ENCODE measurements around the gene SLC27A5.
A peak's percentile ranks its signal among the peaks of the same experiment; 100 is the strongest.
"Not testable (repeated sequence)": the region's sequence is repeated elsewhere in the genome, so short reads cannot be mapped to it uniquely, and the experiment has no call there.

The SLC27A5 gene

DNA sequence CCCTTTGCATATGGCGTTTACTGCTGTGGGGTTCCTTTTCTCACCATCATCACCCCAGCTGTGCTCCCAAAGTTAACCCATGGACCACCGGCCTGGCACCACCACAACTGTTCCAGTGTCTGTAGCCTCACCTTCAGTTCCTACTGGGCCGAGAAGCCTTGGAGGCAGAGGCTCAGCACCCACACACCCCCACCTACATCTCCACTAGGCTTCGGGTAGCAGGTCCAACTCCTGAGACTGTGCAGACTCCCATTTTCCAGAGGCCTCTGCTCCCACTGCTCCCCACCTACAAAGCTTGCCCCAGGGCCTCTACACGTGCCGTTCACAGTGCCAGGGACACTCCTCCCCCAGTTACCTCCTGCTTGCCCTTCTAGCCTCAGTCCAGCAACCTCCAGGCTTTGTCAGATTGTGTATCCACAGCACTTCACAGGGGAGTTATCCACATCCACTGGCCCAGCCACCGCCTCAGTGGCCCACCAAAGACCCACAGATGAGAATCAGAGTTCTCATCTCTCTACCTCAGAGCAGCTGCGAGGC is 14.1 kb downstream of the SLC27A5 start:
- DNase-seq (ENCODE audit: low spot score): no peak

DNA sequence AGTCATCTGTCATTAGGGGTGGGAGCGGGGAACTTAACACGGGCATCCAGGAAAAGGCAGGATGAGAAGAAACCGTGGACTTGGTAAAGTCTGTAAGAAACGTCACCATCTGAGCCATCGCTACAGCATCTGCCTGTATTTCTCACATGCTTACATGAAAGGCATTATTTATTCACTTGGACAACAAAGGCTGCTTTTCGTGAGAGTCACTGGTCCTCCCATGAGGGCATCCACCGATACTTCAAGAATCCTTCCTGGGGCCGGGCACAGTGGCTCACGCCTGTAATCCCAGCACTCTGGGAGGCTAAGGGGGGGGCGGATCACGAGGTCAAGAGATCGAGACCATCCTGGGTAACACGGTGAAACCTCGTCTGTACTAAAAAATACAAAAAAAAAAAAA is 19.5 kb downstream of the SLC27A5 start:
- no peak for DNase-seq (ENCODE audit: low spot score)

- no peak for DNase-seq (ENCODE audit: low spot score)
Observed at GRCh38 chr19:58491393-58491792, 20.4 kb downstream of the SLC27A5 start.

- not testable (repeated sequence) for DNase-seq (ENCODE audit: low spot score)
Observed at GRCh38 chr19:58484349-58484748, 27.4 kb downstream of the SLC27A5 start.

DNA sequence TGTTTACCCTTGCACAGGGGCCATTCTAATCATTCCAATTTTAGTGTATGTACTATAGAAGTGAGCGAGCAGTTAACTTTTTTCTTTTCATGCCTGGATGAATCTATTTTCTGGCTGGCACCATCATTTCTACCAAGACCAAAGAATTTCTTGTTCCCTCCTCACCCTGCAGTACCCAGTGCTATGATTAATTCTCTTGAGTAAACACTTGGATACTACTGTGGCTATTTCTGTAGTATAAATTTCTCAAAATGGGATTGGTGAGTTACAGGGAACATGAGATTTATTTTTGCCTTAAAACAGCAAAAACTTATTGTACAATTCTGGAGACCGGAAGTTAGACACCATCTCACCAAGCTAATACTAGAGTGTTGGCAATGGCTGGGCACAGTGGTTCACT is 28.0 kb downstream of the SLC27A5 start:
- no peak for DNase-seq (ENCODE audit: low spot score)

DNA sequence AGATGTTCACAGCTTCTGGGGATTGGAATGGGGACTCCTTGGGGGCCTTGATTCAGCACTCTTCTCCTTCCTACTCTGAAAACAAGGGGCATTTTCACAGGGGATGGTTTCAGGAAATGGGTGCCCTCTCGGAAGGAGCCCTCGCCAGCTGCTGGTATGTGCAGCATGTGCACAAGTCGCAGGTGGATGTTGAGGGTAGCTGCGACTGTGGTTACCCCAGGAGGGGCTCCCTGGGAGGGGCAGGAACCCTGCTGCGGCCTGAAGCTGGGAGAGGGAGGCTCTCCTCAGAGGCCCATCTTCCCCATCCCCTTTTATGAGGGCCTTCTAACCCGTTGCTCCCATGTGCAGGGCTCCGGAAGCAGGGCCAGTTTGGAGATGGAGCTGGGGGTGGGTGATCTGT is 29.4 kb downstream of the SLC27A5 start:
- no peak for DNase-seq (ENCODE audit: low spot score)

DNA sequence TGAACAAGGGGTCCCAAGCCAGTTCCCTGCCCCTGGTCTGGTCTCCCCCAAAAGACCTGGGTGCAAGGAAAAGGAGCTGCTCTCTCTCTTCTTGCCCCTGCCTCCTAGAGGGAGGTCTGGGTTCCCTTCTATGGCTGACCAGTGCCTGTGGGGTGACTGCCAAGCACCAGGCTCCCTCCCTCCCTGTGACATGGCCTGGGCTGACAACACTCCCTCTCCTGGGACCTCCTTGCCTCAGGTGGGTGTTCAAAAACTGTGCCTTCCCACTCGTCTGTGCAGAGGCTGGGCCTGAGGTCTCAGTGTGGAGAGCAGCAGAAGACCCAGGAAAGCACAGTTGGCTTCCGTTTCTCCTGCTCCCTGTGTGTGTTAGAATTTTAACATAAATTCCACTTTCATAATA is 31.0 kb downstream of the SLC27A5 start:
- no peak for DNase-seq (ENCODE audit: low spot score)

- no peak for DNase-seq (ENCODE audit: low spot score)
Observed at GRCh38 chr19:58480481-58480830, 31.3 kb downstream of the SLC27A5 start.

DNA sequence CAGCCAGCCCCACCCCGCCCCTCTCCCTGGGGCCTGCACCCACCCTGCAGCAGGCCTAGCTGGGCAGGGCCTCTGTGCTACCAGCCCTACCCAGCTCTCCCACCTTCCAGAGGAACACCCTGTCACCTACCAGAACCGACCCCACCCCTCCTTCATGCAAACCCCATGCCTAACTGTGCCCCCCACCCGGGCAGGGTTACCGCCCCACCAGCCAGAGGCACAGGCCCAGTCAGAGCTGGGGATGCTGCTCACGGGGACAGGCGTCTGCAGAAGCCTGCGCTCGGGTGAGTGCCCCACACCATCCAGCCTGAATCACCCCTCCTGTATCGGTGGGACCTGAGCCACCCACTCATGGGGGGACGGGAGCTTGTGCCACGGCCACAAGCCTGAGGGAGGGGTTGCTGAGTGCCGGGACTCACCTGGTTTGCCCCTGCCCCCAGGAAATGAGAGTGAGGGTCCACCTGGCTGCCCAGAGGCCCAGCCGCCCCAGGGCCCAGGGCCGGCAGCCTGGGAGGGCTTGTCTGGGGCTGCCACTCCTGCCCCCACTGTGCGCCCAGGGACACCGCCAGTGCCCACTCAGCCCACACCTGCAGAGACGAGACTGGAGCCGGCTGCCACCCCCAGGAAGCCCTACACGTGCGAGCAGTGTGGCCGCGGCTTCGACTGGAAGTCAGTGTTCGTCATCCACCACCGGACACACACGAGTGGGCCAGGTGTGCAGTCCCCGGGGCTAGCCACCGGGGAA is 31.9 kb downstream of the SLC27A5 start:
- DNase-seq (ENCODE audit: low spot score): no peak

DNA sequence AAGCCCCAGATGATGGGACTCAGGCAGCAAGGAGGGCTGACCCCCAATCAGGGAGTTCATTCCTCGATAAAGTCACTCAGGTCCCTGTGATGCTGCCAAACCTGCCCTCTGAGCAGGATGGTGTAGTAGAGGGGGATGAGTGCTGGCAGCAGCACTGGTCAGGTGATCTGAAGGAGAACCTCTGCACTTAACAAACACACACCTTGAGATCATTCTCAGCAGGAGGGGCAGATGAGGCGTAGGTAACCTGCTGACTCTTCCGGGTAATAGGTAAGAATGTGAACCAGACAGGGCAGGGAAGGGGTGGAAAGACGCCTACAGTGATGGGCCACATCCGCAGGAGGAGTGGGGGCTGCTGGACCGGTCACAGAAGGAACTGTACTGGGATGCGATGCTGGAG is 32.5 kb downstream of the SLC27A5 start:
- no peak for DNase-seq (ENCODE audit: low spot score)

- DNase-seq (ENCODE audit: low spot score): no peak
Observed at GRCh38 chr19:58477871-58478270, 33.9 kb downstream of the SLC27A5 start.

GRCh38 chr19:58477130-58477529 is 34.7 kb downstream of the SLC27A5 start:
- no peak for DNase-seq (ENCODE audit: low spot score)

DNA sequence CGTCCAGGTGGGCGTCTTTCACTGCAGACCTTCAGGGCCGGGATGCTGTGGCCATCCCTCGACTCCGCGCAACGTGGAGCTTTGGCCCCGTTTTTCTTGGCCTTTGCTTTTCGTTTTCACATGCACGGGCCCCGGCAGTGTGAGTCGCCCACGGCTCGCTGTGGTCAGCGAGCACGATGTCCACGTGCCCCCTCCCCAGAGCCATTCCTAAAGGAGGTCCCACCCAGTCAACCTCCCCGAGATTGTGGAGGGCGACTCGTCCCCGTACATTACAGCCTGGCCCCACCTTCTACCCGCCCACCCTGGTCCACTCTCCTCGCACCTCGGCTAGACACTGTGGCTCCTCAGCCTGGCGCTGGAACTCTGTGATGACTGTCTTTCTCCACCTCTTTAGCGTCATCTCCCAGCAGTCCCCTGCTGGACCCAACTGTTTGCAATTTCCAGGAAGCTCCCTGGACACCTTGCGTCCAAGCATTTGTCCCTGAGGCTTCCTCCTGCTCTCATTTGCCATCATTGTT is 35.2 kb downstream of the SLC27A5 start:
- DNase-seq (ENCODE audit: low spot score): peak; percentile 39

- DNase-seq (ENCODE audit: low spot score): peak; percentile 97
Observed at GRCh38 chr19:58475714-58476497, 35.9 kb downstream of the SLC27A5 start, which contains the start of gene ZNF446. Gene ZNF446 (plus strand): TSS chr19:58476352. CDS start chr19:58477219, 867 bp downstream.

DNA sequence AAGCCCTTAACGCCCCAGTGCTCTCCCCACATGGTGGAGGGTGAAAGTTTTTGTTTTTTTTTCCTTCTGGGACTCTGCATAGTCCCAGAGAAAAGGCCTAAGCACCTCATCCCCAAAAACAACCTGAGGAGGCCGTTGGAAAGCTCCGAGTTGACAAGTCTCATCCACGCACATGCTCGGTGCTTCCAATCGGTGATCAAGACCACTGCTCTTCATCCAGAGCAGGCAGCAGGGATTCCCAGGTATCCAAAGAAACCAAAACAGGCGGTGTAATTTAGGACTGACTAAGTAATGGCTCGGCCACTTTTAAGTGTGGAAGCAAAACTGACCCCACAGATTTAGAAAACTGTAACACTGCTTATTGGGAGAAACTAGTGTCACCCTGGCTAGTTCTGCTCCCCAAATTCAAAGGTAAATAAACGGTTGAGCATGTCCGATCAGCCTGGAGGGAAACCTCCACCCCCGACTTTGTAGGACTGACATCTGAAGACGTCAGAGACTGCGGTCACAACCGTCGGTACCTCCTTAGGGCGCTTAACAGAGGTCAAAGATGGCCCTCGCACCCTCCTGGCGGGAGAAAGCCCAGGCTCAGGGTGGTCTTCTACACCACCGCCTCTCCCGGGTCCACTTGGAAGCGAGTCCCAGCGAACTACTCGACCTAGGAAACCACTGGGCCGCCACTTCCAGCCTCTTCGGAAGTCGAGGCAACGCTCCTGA is 36.6 kb downstream of the SLC27A5 start:
- no peak for DNase-seq (ENCODE audit: low spot score)

DNA sequence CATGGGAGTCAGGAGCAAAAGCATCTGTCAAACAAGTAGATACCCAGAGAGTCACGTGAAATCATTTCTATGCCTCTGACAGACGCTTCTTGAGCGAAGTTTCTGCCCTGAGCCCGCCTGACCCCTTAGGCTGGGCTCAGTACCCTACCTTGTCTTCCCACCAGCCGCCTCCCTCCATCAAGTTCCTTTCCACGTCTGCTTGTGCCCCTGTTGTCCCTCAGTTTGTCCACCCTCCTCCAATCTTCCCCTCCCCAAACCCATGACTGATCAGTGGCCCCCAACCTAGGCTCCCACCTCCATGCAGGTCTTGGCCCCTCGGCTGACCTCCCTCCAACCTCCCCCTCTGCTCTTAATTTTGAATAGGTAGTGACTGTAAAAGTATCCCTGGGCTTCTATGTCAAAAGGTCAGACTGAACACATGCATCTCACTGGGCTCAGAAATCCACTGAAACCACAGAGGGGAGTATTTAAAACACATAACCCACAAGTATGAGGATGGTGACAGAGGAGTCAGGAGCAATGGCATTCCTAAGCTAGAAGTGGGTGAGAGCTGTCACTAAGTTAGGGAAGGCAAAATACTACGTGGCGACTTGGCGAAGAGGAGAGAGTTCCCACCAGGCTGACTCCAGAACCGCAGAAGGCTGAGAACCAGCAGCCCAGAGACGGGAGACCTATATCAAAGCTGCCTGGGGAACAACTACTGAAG is 37.3 kb downstream of the SLC27A5 start:
- DNase-seq (ENCODE audit: low spot score): peak; percentile 55

- no peak for DNase-seq (ENCODE audit: low spot score)
Observed at GRCh38 chr19:58473775-58474174, 38.0 kb downstream of the SLC27A5 start.

DNA sequence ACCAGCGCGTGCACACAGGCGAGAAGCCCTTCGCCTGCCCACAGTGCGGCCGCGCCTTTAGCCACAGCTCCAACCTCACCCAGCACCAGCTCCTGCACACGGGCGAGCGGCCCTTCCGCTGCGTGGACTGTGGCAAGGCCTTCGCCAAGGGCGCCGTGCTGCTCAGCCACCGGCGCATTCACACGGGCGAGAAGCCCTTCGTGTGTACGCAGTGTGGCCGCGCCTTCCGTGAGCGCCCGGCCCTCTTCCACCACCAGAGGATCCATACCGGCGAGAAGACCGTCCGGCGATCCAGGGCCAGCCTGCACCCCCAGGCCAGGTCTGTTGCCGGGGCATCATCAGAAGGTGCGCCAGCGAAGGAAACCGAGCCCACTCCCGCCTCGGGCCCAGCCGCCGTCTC is 40.1 kb downstream of the SLC27A5 start:
- no peak for DNase-seq (ENCODE audit: low spot score)

DNA sequence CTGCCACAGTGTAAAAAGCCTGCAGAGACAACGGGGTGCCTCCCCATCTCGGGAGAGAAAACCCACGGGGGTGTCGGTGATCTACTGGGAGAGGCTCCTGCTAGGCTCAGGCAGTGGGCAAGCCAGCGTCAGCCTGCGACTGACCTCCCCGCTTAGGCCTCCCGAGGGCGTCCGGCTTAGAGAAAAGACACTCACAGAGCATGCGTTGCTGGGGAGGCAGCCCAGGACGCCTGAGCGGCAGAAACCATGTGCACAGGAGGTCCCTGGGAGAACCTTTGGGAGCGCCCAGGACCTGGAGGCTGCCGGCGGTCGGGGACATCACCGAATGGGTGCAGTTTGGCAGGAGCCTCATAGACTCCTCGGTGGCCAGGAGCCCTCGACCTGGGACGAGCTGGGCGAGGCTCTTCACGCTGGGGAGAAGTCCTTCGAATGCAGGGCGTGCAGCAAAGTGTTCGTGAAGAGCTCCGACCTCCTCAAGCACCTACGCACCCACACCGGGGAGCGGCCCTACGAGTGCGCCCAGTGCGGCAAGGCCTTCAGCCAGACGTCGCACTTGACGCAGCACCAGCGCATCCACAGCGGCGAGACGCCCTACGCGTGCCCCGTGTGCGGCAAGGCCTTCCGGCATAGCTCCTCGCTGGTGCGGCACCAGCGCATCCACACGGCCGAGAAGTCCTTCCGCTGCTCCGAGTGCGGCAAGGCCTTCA is 40.8 kb downstream of the SLC27A5 start:
- DNase-seq (ENCODE audit: low spot score): not testable (repeated sequence)

DNA sequence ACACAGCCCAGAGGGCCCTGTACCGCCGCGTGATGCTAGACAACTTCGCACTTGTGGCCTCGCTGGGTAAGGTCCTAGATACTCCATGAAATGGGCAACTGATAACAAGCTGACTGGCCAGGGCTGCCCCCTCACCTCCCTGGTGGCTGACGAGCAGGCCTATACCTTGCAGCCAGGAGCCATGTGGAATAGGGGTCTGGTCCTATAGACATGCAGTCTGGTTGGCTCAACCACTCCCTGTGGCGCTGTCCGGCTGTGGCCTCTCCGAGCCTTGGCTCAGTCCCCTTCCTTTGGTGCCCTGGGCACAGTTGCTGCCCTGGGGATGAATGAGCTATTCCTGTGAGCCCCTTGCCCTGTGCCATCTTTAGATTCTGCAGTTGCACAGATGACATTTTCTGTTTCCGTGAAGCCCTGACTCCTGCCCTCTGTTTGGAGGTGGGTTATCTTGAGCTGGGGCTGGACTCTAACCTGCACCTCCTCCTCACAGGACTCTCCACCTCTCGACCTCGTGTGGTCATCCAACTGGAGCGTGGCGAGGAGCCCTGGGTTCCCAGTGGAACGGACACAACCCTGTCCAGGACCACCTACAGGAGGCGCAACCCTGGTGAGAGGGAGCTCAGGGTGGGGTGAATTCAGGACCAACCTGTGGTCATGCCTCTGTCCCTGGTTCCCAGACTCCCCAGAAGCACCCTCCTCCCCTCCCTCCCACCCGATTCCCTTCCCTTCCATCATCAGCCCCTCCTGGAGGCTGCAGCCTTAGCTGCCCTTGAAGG is 42.4 kb downstream of the SLC27A5 start:
- DNase-seq (ENCODE audit: low spot score): no peak
